Neuronal stem cell (in vitro differentiated cells): Measurements from ENCODE around the gene PEF1.
A peak's percentile ranks its signal among the peaks of the same experiment; 100 is the strongest.

Experiments
- DNase-seq: peaks from one replicate; pipeline ENCODE4 v3.0.0-alpha.2; 2013; ENCODE audit warnings: low spot score
- H2AFZ ChIP-seq: one replicate; pipeline ENCODE4 v1.6.1; 2013; ENCODE audit warnings: mild to moderate bottlenecking, low read length, inconsistent platforms
- H2AK5ac ChIP-seq: 2 replicates; pipeline ENCODE4 v1.6.1; 2013; ENCODE audit warnings: low read depth, mild to moderate bottlenecking, inconsistent platforms, low read length, moderate library complexity, mixed read lengths
- H2BK120ac ChIP-seq: 2 replicates; pipeline ENCODE4 v1.6.1; 2013; ENCODE audit warnings: low read depth, mild to moderate bottlenecking, inconsistent platforms, low read length, moderate library complexity, mixed read lengths
- H2BK12ac ChIP-seq: one replicate; pipeline ENCODE4 v1.6.1; 2013; ENCODE audit warnings: low read length, inconsistent platforms
- H2BK15ac ChIP-seq: 2 replicates; pipeline ENCODE4 v1.6.1; 2013; ENCODE audit warnings: mild to moderate bottlenecking, low read length, inconsistent platforms, mixed read lengths
- H2BK5ac ChIP-seq: one replicate; pipeline ENCODE4 v1.6.1; 2013; ENCODE audit warnings: inconsistent platforms, mild to moderate bottlenecking, low read length, moderate library complexity
- H3K14ac ChIP-seq: one replicate; pipeline ENCODE4 v1.6.1; 2013; ENCODE audit warnings: low read length, inconsistent platforms
- H3K18ac ChIP-seq: 2 replicates; pipeline ENCODE4 v1.6.1; 2013; ENCODE audit warnings: low read length, inconsistent platforms
- H3K23ac ChIP-seq: 2 replicates; pipeline ENCODE4 v1.6.1; 2013; ENCODE audit warnings: low read depth, mild to moderate bottlenecking, mixed read lengths, low read length, inconsistent platforms; ENCODE audit not compliant: poor library complexity
- H3K27ac ChIP-seq: replicated peaks from 3 replicates; pipeline ENCODE4 v1.5.1; 2013; ENCODE audit warnings: low read length, inconsistent platforms
- H3K27me3 ChIP-seq, 3 experiments: 2 replicates each; pipeline ENCODE4 v1.6.1; 2013; ENCODE audit warnings: low read length in 3 of 3, mild to moderate bottlenecking in 2 of 3, inconsistent platforms in 1 of 3, low read depth in 1 of 3, mixed read lengths in 1 of 3, moderate library complexity in 1 of 3; ENCODE audit not compliant: control insufficient read depth in 3 of 3, insufficient read depth in 3 of 3
- H3K36me3 ChIP-seq, 2 donors: replicated peaks in 1 of 2; 2 replicates each; pipeline ENCODE4 v1.6.1; 2013; ENCODE audit warnings: low read length in 2 of 2; ENCODE audit not compliant: control insufficient read depth in 2 of 2, insufficient read depth in 2 of 2
- H3K4ac ChIP-seq: 2 replicates; pipeline ENCODE4 v1.6.1; 2013; ENCODE audit warnings: inconsistent platforms, mild to moderate bottlenecking, low read length, moderate library complexity
- H3K4me1 ChIP-seq, 2 donors: 1 replicate in 1 of 2; 2 replicates in 1 of 2; pipeline ENCODE4 v1.6.1; 2013; ENCODE audit warnings: low read length in 2 of 2, low read depth in 1 of 2; ENCODE audit not compliant: control insufficient read depth in 2 of 2, insufficient read depth in 1 of 2
- H3K4me2 ChIP-seq: one replicate; pipeline ENCODE4 v1.6.1; 2013; ENCODE audit warnings: mild to moderate bottlenecking, low read length, inconsistent platforms; ENCODE audit not compliant: insufficient read depth, poor library complexity, severe bottlenecking
- H3K4me3 ChIP-seq, 2 donors: 2 replicates each; pipeline ENCODE4 v1.5.1; 2013; ENCODE audit warnings: low read length in 2 of 2, mild to moderate bottlenecking in 2 of 2, inconsistent platforms in 1 of 2, moderate library complexity in 1 of 2
- H3K79me1 ChIP-seq: one replicate; pipeline ENCODE4 v1.6.1; 2013; ENCODE audit warnings: low read depth, mild to moderate bottlenecking, inconsistent platforms, low read length, moderate library complexity
- H3K9ac ChIP-seq: one replicate; pipeline ENCODE4 v1.6.1; 2013; ENCODE audit warnings: mild to moderate bottlenecking, low read depth, low read length, inconsistent platforms; ENCODE audit not compliant: poor library complexity
- H3K9me3 ChIP-seq, 2 donors: replicated peaks in 1 of 2; 2 replicates each; pipeline versions ENCODE3 to v1.6.1; 2013; ENCODE audit warnings: low read length in 2 of 2, mild to moderate bottlenecking in 2 of 2, inconsistent platforms in 1 of 2, low read depth in 1 of 2, mixed read lengths in 1 of 2, moderate library complexity in 1 of 2; ENCODE audit not compliant: control insufficient read depth in 2 of 2, insufficient read depth in 1 of 2
- H4K8ac ChIP-seq: one replicate; pipeline ENCODE4 v1.6.1; 2013; ENCODE audit warnings: low read depth, mild to moderate bottlenecking, inconsistent platforms, low read length, moderate library complexity
- H4K91ac ChIP-seq: one replicate; pipeline ENCODE4 v1.6.1; 2013; ENCODE audit warnings: low read length, low read depth, mild to moderate bottlenecking, inconsistent platforms; ENCODE audit not compliant: poor library complexity
- WGBS, 2 donors: extraction: QIAGEN DNeasy Blood & Tissue Kit; methylation state at CpG; one replicate each; pipeline ENCODE4 v1.1.7; 2013; ENCODE audit warnings: missing lambda C conversion rate in 2 of 2, mixed read lengths in 1 of 2; ENCODE audit not compliant: insufficient read length in 2 of 2, insufficient replicate concordance in 1 of 2; ENCODE audit errors: extremely low coverage in 2 of 2; 5-methylcytosine and 5-hydroxymethylcytosine counted together

The PEF1 gene

DNA sequence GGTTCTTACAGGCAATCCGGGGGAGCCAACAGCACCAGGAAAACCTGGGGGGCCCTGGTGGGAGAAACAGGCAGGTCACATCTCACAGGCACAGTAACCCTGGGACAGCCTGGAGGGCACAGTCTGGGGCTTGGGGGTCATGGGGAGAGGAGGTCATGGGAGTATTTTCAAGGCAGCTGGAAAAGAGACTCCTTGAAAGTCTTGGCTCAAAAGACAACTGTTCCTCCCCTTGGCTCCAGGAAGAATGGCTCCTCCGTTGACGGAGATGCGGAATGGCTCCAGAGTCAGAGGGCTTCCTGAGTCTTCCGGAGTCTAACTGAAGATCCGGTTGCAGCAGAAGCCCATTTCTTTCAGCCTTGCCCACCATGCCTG is 25.9 kb upstream of the PEF1 start:
- Histone ChIP-seq H3K36me3 (no peaks in the 10 kb centered on the region), H2BK120ac (no peak overlapping the region), H2AFZ (no peak overlapping the region), H3K27me3 (peaks cover 0 to 99% (median 0%) of the 10 kb centered on the region in 3 experiments), H4K91ac (peak overlapping the region; percentile 10), H3K4me3 (no peak overlapping the region), H3K9me3 (no peaks in the 10 kb centered on the region), H3K18ac (peak overlapping the region; percentile 75), H4K8ac (no peak overlapping the region), H2BK5ac (no peak overlapping the region), H3K9ac (no peak overlapping the region), H3K14ac (no peak overlapping the region), H3K27ac (no peak overlapping the region), H3K4ac (no peak overlapping the region), H3K79me1 (no peaks in the 10 kb centered on the region), H3K4me2 (no peak overlapping the region), H2BK15ac (peak overlapping the region; percentile 10), H2AK5ac (no peak overlapping the region), H2BK12ac (no peak overlapping the region), H3K23ac (peak overlapping the region; percentile 11), H3K4me1 (peaks cover 0 to 5% of the 10 kb centered on the region in 2 donors)
- WGBS, 2 donors = no CpG with 5 or more reads among the region's 6 CpGs
- no peak for DNase-seq

DNA sequence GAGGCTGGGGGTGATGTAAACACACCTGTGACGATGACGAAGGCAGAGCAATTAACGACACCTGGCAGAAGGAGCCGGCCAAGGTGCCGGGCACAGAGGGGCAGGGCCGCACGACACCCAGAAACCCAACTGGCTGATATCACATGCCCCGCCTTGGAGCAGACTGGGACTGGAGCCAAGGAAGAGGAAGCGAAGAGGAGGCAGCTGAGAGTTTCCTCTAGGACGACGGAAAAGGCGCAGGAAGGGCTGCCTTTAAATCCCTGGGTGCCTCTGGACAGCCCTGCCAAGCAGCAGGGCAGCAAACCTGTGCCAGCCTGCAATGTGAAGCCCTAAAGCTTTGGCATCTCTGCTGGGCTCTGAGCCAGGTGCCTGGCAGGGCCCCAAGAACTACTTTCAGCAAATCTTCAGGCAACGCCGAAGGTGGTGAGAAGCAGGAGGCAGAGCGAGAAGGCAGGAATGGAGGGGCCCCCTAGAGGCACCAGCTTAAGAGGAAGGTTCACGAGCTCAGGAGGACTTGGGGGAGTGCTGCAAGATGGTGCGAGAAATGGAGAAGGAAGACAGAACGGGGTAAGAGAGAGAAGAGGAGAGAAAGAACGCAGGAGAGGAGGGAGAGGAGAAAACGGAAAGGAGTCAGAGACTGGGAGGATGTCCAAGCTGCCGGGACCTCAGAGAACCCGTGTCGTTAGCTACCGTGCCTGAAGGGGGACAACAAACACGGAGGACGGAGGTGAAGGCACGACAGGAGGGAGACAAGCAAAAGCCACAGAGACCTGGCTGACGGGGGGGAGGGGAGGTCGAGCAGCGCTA is 25.3 kb upstream of the PEF1 start:
- Histone ChIP-seq H3K4me2 (no peak overlapping the region), H3K36me3 (no peaks in the 10 kb centered on the region), H2BK15ac (peak overlapping the region; percentile 10), H3K4ac (no peak overlapping the region), H3K4me3 (no peak overlapping the region), H2BK120ac (no peak overlapping the region), H3K27ac (no peak overlapping the region), H3K27me3 (peaks cover 0 to 99% (median 0%) of the 10 kb centered on the region in 3 experiments), H4K8ac (no peak overlapping the region), H2AFZ (no peak overlapping the region), H3K23ac (peak overlapping the region; percentile 11), H4K91ac (peak overlapping the region; percentile 10), H3K4me1 (peaks cover 0 to 3% of the 10 kb centered on the region in 2 donors), H3K18ac (peak overlapping the region; percentile 75), H2AK5ac (no peak overlapping the region), H3K79me1 (no peaks in the 10 kb centered on the region), H3K14ac (no peak overlapping the region), H2BK12ac (no peak overlapping the region), H2BK5ac (no peak overlapping the region), H3K9me3 (no peaks in the 10 kb centered on the region), H3K9ac (no peak overlapping the region)
- no CpG with 5 or more reads among the region's 30 CpGs for WGBS, 2 donors
- DNase-seq = no peak

DNA sequence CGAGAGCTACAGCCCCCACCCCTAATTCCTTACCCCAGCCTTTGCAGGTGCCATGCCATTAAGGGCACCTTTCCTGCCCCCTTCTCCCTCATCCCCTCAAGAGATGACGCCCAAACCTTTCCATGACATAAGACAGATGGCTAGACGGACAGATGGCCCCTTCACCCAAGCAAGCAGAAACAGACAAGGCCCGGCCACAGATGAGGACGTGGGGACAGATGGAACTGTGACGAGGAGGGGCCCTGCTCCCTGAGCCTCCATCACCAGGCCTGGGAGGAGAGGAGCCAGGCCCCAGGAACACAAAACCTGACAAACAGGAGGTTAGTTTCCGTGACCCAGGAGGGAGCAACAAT is 24.7 kb upstream of the PEF1 start:
- no peak for DNase-seq
- Histone ChIP-seq H3K27me3 (peaks cover 0 to 99% (median 0%) of the 10 kb centered on the region in 3 experiments), H2AK5ac (no peak overlapping the region), H3K4me1 (peaks cover 0 to 3% of the 10 kb centered on the region in 2 donors), H3K23ac (no peak overlapping the region), H2BK12ac (peak overlapping the region; percentile 43), H3K4me2 (no peak overlapping the region), H2BK15ac (no peak overlapping the region), H3K4me3 (no peak overlapping the region), H3K36me3 (no peaks in the 10 kb centered on the region), H4K91ac (no peak overlapping the region), H3K14ac (no peak overlapping the region), H3K79me1 (no peaks in the 10 kb centered on the region), H3K4ac (no peak overlapping the region), H3K18ac (no peak overlapping the region), H2BK120ac (no peak overlapping the region), H3K27ac (no peak overlapping the region), H4K8ac (no peak overlapping the region), H2AFZ (no peak overlapping the region), H2BK5ac (no peak overlapping the region), H3K9ac (no peak overlapping the region), H3K9me3 (no peaks in the 10 kb centered on the region)
- no CpG with 5 or more reads among the region's 7 CpGs for WGBS, 2 donors

DNA sequence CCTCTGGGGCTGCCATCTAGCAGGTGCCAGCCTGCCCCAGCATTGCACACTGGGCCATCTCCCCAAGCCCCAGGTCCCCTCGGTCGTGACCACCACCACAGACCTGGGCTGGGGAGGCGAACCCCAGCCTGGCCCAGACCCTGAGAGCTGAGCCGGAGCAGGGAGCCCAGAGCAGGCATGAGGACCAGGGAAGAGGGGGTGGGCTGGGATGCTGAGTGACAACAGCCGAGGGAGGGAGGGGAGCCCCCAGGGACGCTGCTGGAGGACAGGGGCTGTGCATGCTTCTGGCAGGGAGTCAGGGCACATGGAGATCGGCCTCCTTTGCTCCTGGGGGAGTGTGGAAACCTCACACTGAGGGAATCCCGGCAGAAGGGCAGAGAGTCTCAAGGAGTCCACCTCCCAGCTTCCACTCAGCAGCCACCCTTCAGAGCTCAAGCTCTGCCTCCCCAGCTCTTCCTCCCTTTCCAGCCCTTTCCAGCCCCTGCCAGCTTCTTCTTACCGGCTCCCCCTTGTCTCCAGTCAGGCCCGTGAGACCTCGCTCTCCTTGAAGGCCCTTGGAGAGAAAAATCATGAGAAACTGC is 23.7 kb upstream of the PEF1 start:
- Histone ChIP-seq H3K23ac (no peak overlapping the region), H3K4me3 (no peak overlapping the region), H4K8ac (no peak overlapping the region), H2BK15ac (no peak overlapping the region), H3K27ac (no peak overlapping the region), H3K79me1 (no peaks in the 10 kb centered on the region), H3K36me3 (no peaks in the 10 kb centered on the region), H2AFZ (no peak overlapping the region), H2BK120ac (no peak overlapping the region), H3K9ac (no peak overlapping the region), H2BK12ac (no peak overlapping the region), H3K4ac (no peak overlapping the region), H4K91ac (no peak overlapping the region), H3K4me1 (peaks cover 0 to 3% of the 10 kb centered on the region in 2 donors), H3K4me2 (no peak overlapping the region), H3K27me3 (peaks cover 0 to 92% (median 0%) of the 10 kb centered on the region in 3 experiments), H3K18ac (no peak overlapping the region), H2BK5ac (no peak overlapping the region), H3K9me3 (no peaks in the 10 kb centered on the region), H3K14ac (no peak overlapping the region), H2AK5ac (peak overlapping the region; percentile 34)
- no peak for DNase-seq
- WGBS, 2 donors = no CpG with 5 or more reads among the region's 11 CpGs
